NCI-H1417 treated with DMSO at 0.1 percent for 48 hours (cell line): ENCODE results near the gene TMEM54.

Experiments used
- DNase-seq: peaks from one replicate; lab custom pipeline; 2025; lab: John Stamatoyannopoulos, UW

TMEM54 gene

GRCh38 chr1:32864375-32865019 is 36.7 kb downstream of the TMEM54 start:
- DNase-seq: no peak

GRCh38 chr1:32863881-32864245 is 37.3 kb downstream of the TMEM54 start:
- no peak for DNase-seq

- DNase-seq: no peak
Measured at GRCh38 chr1:32863218-32863880, 37.8 kb downstream of the TMEM54 start.

- no peak for DNase-seq
Measured at GRCh38 chr1:32861904-32862695, 39.1 kb downstream of the TMEM54 start.

- no peak for DNase-seq
Measured at GRCh38 chr1:32860566-32860965, 40.6 kb downstream of the TMEM54 start.

- DNase-seq: no peak
Measured at GRCh38 chr1:32859915-32860314, 41.3 kb downstream of the TMEM54 start.

GRCh38 chr1:32858791-32859190 is 42.4 kb downstream of the TMEM54 start:
- DNase-seq: no peak

- no peak for DNase-seq
Measured at GRCh38 chr1:32858136-32858535, 43.1 kb downstream of the TMEM54 start.

GRCh38 chr1:32855861-32856617 is 45.1 kb downstream of the TMEM54 start:
- DNase-seq: no peak

- no peak for DNase-seq
Measured at GRCh38 chr1:32848354-32849063, 52.7 kb downstream of the TMEM54 start.
